ENCODE data around the gene ZDHHC3.

DNA sequence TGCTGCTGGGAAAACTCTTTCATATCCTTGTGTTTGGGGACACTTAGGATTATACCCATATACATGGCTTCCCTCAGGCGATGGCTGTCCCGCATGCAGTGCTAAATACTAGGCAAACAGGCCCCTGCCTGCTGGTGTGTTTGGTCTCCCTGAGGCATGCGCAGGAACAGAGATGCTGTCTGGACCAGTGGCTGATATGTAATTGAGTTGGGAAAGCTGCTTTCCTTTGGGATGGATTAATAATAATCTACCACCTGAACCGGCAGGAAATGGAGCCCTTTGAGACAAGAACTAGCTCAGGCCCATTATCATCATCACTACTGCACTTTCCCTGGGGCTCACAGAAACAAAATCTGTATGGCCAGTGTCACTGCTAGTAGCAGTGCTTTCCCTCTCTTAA is 18.0 kb downstream of the ZDHHC3 start:
- no peak for TF ChIP-seq GABPA (IDR thresholded peaks at IDR 0.05; ENCODE audit: low read depth)
- TF ChIP-seq, protein P1, sequence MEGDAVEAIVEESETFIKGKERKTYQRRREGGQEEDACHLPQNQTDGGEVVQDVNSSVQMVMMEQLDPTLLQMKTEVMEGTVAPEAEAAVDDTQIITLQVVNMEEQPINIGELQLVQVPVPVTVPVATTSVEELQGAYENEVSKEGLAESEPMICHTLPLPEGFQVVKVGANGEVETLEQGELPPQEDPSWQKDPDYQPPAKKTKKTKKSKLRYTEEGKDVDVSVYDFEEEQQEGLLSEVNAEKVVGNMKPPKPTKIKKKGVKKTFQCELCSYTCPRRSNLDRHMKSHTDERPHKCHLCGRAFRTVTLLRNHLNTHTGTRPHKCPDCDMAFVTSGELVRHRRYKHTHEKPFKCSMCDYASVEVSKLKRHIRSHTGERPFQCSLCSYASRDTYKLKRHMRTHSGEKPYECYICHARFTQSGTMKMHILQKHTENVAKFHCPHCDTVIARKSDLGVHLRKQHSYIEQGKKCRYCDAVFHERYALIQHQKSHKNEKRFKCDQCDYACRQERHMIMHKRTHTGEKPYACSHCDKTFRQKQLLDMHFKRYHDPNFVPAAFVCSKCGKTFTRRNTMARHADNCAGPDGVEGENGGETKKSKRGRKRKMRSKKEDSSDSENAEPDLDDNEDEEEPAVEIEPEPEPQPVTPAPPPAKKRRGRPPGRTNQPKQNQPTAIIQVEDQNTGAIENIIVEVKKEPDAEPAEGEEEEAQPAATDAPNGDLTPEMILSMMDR (IDR thresholded peaks at IDR 0.05; ENCODE audit: insufficient read depth, low read length), result no peak
- TF ChIP-seq, protein P2, sequence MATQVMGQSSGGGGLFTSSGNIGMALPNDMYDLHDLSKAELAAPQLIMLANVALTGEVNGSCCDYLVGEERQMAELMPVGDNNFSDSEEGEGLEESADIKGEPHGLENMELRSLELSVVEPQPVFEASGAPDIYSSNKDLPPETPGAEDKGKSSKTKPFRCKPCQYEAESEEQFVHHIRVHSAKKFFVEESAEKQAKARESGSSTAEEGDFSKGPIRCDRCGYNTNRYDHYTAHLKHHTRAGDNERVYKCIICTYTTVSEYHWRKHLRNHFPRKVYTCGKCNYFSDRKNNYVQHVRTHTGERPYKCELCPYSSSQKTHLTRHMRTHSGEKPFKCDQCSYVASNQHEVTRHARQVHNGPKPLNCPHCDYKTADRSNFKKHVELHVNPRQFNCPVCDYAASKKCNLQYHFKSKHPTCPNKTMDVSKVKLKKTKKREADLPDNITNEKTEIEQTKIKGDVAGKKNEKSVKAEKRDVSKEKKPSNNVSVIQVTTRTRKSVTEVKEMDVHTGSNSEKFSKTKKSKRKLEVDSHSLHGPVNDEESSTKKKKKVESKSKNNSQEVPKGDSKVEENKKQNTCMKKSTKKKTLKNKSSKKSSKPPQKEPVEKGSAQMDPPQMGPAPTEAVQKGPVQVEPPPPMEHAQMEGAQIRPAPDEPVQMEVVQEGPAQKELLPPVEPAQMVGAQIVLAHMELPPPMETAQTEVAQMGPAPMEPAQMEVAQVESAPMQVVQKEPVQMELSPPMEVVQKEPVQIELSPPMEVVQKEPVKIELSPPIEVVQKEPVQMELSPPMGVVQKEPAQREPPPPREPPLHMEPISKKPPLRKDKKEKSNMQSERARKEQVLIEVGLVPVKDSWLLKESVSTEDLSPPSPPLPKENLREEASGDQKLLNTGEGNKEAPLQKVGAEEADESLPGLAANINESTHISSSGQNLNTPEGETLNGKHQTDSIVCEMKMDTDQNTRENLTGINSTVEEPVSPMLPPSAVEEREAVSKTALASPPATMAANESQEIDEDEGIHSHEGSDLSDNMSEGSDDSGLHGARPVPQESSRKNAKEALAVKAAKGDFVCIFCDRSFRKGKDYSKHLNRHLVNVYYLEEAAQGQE (IDR thresholded peaks at IDR 0.05; ENCODE audit: insufficient replicate concordance, low read depth), result no peak
- TF ChIP-seq SPI1 (IDR thresholded peaks at IDR 0.05; ENCODE audit: borderline replicate concordance, low read depth), result no peak
